Ascending aorta (tissue), 2 donors: ENCODE data around the gene MSANTD3. TPM values are rescaled to one million over a fixed set of nuclear protein-coding genes. Genes with fewer than 3 reads are reported as not detected.
A peak's percentile ranks its signal among the peaks of the same experiment; 100 is the strongest.

Experiments
- DNase-seq, 2 donors: peaks; one replicate each; pipeline ENCODE4 v3.0.0-alpha.2; 2019; ENCODE audit warnings: low spot score in 2 of 2
- H3K27ac ChIP-seq, 2 donors: fragments of 200-600 bp; sonication (generic); one replicate each; pipeline ENCODE4 v1.5.1; 2016 to 2017; ENCODE audit warnings: mild to moderate bottlenecking in 1 of 2
- H3K27me3 ChIP-seq: fragments of 200-600 bp; sonication (generic); one replicate; pipeline ENCODE4 v1.5.1; 2017
- H3K36me3 ChIP-seq, 2 donors: fragments of 200-600 bp; sonication (generic); one replicate each; pipeline ENCODE4 v1.5.1; 2016
- H3K4me1 ChIP-seq, 2 donors: fragments of 200-600 bp; sonication (generic); one replicate each; pipeline ENCODE4 v1.5.1; 2016 to 2017; ENCODE audit warnings: mild to moderate bottlenecking in 1 of 2
- H3K4me3 ChIP-seq, 2 donors: fragments of 200-600 bp; sonication (generic); one replicate each; pipeline ENCODE4 v1.5.1; 2016 to 2017; ENCODE audit warnings: mild to moderate bottlenecking in 1 of 2
- H3K9me3 ChIP-seq, 2 donors: fragments of 200-600 bp; sonication (generic); one replicate each; pipeline ENCODE4 v1.5.1; 2016
- intact Hi-C: fragments of 100-400 bp; cut with DNase I; formaldehyde crosslinking; loops from one replicate; pipeline ENCODE4 v1.15.1; 2023
- total RNA-seq: library from RNA; depleted of rRNA; stranded (reverse); fragments of >200 nt; gene quantifications from one replicate; pipeline ENCODE4 v1.1.0, GENCODE V29; 2016
- TF ChIP-seq, protein P1 (sequence below), 3 experiments: fragments of 200-600 bp in 2 of 3; fragments of 450-650 bp in 1 of 3; sonication (generic) in 2 of 3; IDR thresholded peaks; one replicate each; pipeline ENCODE4 v1.5.1; 2016 to 2019; ENCODE audit warnings: antibody characterized with exemption in 3 of 3, mild to moderate bottlenecking in 1 of 3, moderate library complexity in 1 of 3

Gene MSANTD3
- total RNA-seq, 1 donor from 2014 or later, result 2.8 TPM

DNA sequence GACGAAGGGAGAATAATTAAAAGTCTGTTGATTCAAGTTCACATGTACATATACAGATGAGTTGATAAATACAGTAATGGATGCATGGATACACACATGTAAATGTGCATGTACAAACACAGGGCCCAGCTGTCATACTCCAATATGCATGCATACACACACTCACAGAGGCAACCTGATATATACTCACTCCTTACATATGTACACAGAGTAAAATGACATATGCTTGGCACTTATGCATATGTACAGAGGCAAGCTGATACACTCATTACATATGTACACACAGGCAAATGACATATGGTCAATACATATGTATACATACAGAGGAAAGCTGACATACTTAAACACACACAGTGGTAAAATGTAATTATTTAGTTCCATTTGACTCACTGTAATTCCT lies 38.8 kb downstream of the MSANTD3 start:
- Histone ChIP-seq H3K27ac (no peak overlapping the region), H3K36me3 (no peaks in the 10 kb centered on the region), H3K9me3 (no peaks in the 10 kb centered on the region), H3K4me3 (no peak overlapping the region), H3K27me3 (no peaks in the 10 kb centered on the region), H3K4me1 (no peaks in the 10 kb centered on the region)
- intact Hi-C loops, result no loop called here
- no peak for DNase-seq
- TF ChIP-seq, protein P1, sequence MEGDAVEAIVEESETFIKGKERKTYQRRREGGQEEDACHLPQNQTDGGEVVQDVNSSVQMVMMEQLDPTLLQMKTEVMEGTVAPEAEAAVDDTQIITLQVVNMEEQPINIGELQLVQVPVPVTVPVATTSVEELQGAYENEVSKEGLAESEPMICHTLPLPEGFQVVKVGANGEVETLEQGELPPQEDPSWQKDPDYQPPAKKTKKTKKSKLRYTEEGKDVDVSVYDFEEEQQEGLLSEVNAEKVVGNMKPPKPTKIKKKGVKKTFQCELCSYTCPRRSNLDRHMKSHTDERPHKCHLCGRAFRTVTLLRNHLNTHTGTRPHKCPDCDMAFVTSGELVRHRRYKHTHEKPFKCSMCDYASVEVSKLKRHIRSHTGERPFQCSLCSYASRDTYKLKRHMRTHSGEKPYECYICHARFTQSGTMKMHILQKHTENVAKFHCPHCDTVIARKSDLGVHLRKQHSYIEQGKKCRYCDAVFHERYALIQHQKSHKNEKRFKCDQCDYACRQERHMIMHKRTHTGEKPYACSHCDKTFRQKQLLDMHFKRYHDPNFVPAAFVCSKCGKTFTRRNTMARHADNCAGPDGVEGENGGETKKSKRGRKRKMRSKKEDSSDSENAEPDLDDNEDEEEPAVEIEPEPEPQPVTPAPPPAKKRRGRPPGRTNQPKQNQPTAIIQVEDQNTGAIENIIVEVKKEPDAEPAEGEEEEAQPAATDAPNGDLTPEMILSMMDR (IDR thresholded peaks at IDR 0.05), result no peak

DNA sequence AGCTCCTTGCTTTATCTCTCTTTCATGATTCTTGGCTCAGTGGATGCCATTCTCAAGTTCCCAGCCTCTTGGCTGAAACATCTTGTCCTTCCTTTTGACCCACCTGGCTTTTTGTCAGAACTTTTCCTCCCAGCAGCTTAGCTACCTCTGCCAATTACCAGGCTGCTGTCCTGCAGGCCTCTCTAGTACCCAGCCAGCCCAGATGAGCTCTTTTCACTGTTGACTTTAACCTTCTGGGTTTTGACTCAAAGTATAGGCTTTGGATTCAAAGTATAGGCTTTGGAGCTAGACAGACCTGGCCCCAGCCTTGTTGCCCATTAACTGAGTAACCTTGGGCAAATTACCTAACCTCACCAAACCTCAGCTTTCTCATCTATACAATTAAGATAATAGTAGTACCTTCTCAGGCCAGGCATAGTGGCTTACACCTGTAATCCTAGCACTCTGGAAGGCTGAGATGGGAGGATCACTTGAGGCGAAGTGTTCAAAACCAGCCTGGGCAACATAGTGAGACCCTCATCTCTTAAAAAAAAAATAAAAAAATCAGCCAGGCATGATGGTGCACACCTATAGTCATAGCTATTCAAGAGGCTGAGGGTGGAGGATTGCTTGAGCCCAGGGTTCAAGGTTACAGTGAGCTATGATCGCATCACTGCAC lies 39.4 kb downstream of the MSANTD3 start:
- Histone ChIP-seq H3K4me3 (no peak overlapping the region), H3K9me3 (no peaks in the 10 kb centered on the region), H3K36me3 (no peaks in the 10 kb centered on the region), H3K4me1 (no peaks in the 10 kb centered on the region), H3K27ac (no peak overlapping the region), H3K27me3 (no peaks in the 10 kb centered on the region)
- TF ChIP-seq, protein P1 (IDR thresholded peaks at IDR 0.05), result no peak
- intact Hi-C loops, result no loop called here
- no peak for DNase-seq

DNA sequence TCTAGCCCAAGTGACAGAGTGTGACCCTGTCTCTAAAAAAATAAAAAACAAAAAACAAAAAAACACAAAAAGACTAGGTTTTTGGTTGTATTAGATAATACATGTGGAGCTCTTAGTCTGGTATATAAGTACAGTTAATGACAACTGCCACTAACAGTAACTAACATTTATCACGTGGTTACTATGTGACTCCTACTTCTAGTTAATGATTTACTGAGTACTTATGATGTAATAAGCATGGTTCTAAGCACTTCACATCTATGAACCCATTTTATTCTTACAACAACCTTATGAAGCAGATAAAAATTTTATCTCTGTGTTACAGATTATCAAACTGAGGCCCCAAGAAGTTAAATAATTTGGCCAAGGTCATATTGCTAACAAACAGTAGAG lies 39.9 kb downstream of the MSANTD3 start:
- no peak for DNase-seq
- H3K36me3 ChIP-seq, result no peaks in the 10 kb centered on the region
- H3K9me3 ChIP-seq, result no peaks in the 10 kb centered on the region
- no peaks in the 10 kb centered on the region for H3K4me1 ChIP-seq
- intact Hi-C loops, result no loop called here
- TF ChIP-seq, protein P1 (IDR thresholded peaks at IDR 0.05), result no peak
- no peak overlapping the region for H3K27ac ChIP-seq
- H3K4me3 ChIP-seq, result no peak overlapping the region
- H3K27me3 ChIP-seq, result no peaks in the 10 kb centered on the region

DNA sequence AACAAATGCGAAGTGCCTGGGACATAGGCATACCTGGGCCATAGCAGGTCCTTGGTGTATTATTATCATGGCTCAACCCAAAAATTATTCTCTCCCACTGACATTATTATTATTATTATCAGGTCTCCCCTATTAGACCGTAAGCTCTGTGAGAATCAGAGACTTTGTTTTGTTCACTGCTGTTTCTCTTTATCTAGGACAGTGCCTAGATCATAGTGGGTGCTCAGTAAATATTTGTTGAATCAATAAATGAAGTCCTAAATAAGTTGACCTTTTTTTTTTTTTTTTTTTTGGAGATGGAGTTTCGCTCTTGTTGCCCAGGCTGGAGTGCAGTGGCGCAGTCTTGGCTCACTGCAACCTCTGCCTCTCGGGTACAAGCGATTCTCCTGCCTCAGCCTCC lies 41.1 kb downstream of the MSANTD3 start:
- intact Hi-C loops, result no loop called here

DNA sequence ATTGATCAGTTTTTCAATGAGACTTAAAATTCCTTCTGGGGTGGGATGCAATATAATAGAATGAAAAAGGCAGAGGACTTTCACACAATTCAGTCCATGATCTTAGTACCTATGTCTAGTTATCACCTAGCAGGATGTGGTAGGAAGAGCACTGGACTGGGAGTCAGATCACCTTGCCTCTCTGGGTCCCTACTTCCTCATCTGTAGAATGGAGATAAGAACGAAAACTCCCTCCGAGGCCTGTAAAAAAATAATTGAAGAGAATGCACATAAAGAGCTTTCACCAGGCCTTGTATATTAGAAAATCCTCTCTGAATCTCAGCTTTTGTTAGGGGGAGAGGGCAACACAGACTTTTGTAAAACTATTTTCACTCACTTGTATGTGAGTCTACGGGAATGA lies 45.3 kb downstream of the MSANTD3 start:
- Histone ChIP-seq H3K27ac (no peak overlapping the region), H3K4me1 (peaks cover 4 to 5% of the 10 kb centered on the region in 2 donors), H3K36me3 (no peaks in the 10 kb centered on the region), H3K27me3 (no peaks in the 10 kb centered on the region), H3K4me3 (peak overlapping the region in 1 of 2 donors; percentile 90), H3K9me3 (no peaks in the 10 kb centered on the region)
- intact Hi-C loops, result no loop called here
- TF ChIP-seq, protein P1 (IDR thresholded peaks at IDR 0.05), result no peak
- DNase-seq, result no peak

More for the DNA sequence above, 41.1 kb downstream of the MSANTD3 start:
- H3K4me1 ChIP-seq, result no peaks in the 10 kb centered on the region
- no peak overlapping the region for H3K4me3 ChIP-seq
- H3K36me3 ChIP-seq, result no peaks in the 10 kb centered on the region
- no peaks in the 10 kb centered on the region for H3K27me3 ChIP-seq
- no peak for DNase-seq
- no peak overlapping the region for H3K27ac ChIP-seq
- TF ChIP-seq, protein P1 (IDR thresholded peaks at IDR 0.05), result no peak
- H3K9me3 ChIP-seq, result no peaks in the 10 kb centered on the region
